Measurements from ENCODE around the gene NUP210.

Gene NUP210

DNA sequence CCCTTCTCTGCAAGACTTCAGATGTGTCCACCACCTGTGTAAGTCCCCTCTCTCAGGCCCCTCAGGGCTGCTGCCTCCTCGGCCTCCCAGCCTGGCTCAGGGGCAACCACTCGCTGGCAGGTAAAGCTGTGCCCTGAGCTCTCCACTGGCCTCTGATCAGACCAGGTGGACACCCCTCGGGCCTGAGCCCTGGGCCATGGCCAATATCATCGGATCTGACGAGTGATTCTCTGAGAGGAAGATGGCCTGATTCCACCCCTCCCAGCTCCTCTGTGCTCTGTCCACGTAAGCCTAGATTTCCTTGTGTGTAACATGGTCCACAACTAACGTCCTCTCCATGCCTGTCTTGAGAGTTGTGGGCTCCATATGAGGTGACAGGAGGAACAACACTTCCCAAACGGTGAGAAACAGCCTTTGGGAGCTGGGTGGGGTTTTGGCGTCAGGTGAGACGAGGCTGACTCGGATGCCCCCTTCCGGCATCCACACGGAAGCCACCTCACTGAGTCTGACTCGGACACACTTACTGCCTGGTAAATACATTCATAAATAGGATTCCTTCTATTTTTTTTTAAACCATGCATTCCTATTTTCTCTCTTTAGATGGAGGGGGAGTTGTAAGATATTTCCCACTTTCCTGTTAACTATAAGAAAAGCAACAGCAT lies 86.8 kb downstream of the NUP210 start:
- no peak overlapping the region for H3K4me3 ChIP-seq (ENCODE audit: low read length)
- DNase-seq (ENCODE audit: low read depth), result no peak
- TF ChIP-seq, protein P1, sequence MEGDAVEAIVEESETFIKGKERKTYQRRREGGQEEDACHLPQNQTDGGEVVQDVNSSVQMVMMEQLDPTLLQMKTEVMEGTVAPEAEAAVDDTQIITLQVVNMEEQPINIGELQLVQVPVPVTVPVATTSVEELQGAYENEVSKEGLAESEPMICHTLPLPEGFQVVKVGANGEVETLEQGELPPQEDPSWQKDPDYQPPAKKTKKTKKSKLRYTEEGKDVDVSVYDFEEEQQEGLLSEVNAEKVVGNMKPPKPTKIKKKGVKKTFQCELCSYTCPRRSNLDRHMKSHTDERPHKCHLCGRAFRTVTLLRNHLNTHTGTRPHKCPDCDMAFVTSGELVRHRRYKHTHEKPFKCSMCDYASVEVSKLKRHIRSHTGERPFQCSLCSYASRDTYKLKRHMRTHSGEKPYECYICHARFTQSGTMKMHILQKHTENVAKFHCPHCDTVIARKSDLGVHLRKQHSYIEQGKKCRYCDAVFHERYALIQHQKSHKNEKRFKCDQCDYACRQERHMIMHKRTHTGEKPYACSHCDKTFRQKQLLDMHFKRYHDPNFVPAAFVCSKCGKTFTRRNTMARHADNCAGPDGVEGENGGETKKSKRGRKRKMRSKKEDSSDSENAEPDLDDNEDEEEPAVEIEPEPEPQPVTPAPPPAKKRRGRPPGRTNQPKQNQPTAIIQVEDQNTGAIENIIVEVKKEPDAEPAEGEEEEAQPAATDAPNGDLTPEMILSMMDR (conservative IDR thresholded peaks at IDR 0.05; ENCODE audit: low read depth, low read length), result no peak

DNA sequence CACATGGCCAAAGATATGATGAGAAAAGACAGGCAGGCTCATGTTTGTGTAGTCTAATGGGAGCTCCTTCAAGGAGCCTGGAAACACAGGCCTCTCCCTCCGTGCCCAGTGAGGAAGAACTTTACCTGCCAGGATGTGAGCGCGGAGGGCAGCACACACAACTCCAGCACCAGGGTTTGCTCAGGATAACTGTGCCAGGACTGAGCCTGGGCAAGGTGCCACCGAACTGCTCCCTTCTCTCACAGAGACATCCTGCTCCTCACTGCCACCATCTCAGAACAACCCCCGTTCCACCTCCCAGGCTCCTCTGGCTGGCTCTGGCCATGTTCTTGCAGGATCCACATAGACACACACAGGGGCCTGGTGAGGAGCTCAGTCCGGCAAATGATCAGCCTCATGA lies 87.4 kb downstream of the NUP210 start:
- DNase-seq (ENCODE audit: low read depth), result no peak
- no peak overlapping the region for H3K4me3 ChIP-seq (ENCODE audit: low read length)
- TF ChIP-seq, protein P1 (conservative IDR thresholded peaks at IDR 0.05; ENCODE audit: low read depth, low read length), result no peak

DNA sequence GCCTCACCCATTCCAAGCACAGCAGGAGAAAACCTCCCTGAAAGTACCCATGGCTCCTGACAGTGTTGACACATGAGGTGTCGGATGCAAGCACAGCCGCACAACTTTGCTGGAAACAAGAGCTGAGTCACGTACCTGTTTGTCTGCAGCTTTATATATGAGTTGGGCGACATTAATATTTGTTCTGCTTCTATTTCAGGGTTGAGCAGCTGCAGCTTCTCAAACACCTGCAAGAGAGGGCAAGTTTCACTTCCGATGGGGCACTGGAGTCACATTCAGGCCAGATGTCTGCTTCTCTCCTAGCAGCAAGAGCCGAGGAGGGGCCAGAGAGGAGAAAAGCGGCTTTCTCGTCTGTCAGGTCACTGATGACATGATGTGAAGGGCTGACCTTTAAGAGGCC lies 88.0 kb downstream of the NUP210 start:
- TF ChIP-seq, protein P1 (conservative IDR thresholded peaks at IDR 0.05; ENCODE audit: low read depth, low read length), result no peak
- no peak for DNase-seq (ENCODE audit: low read depth)

DNA sequence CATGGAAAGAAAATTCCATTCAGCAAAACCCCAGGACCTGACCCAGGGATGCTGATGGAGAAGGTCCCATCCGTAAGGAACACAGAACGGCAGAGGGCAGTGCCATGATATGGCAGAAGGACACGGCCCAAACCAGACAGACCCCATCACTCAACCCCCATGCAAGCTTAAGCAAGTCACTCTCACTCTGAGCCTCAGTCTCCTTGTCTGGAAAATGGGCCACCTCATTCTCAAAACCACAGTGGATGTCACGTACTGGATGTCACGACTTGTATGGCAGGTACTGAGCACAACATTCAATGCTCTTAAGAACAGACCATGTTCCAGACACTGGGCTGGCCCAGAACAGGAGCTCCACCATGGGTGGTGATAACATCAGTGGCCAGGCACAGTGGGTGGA lies 90.4 kb downstream of the NUP210 start:
- no peak for DNase-seq (ENCODE audit: low read depth)
- H3K4me3 ChIP-seq (ENCODE audit: low read length), result no peak overlapping the region
- TF ChIP-seq, protein P1 (conservative IDR thresholded peaks at IDR 0.05; ENCODE audit: low read depth, low read length), result no peak

More for the DNA sequence above, 88.0 kb downstream of the NUP210 start:
- no peak overlapping the region for H3K4me3 ChIP-seq (ENCODE audit: low read length)

DNA sequence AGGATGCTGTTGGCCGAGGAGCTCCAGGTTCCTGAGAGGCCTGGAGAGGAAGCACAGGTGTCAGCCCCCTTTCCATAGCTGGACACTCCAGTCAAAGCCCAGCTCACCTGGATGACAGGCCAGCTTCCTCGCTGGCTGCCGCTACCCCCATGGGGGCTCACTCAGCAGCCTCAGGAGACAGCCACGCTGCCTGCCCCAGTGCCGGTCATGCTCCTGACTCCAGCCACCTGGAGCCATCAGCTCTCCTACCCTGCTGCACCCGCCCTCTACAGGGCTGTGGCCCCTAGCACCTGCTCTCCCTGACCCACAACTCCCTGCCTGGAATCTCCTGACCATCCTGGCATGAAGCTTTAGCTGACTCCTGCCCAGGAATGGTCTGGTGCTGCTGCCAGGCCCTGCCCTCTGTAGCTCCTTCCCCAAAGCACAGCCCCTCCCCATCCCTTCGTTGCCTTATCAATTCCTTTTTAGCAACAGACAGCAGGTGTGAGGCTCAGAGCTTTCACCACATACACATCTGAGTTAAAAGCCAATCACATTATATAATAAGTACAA lies 94.2 kb downstream of the NUP210 start:
- TF ChIP-seq, protein P1 (conservative IDR thresholded peaks at IDR 0.05; ENCODE audit: low read depth, low read length), result no peak
- no peak for DNase-seq (ENCODE audit: low read depth)
- H3K4me3 ChIP-seq (ENCODE audit: low read length), result no peak overlapping the region

DNA sequence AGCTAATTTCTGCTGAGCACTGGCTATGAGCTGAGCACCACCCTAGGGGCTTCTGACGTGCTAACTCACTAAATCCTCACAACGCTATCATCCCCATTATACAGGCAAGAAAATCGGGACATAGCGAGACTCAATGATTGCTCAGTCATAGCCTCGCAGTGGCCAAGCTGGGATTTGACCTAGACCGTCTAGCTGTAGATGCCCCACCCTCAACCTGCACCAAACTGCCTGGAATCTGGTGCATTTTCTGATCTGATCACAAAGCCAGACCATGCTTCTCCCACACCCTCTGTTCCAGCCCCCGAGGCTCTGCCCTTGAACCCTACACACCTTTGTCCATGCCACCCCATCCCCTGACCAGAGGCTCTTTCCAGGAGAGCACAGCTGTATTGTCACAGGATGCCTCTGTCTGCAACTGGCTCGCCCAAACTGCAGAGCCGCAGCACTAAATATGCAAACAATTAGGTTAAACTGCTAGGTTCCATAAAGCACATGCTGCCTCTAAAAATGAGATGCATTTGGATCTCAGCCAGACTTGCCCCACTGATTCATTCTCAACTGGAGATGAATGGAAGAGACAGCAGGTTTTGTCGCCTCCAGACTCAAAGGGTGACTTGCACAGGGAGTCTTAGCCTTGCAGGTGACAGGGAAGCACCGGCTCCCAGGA lies 95.2 kb downstream of the NUP210 start:
- DNase-seq (ENCODE audit: low read depth), result no peak
- H3K4me3 ChIP-seq (ENCODE audit: low read length), result no peak overlapping the region

More for the DNA sequence above, 95.2 kb downstream of the NUP210 start:
- TF ChIP-seq, protein P1 (conservative IDR thresholded peaks at IDR 0.05; ENCODE audit: low read depth, low read length), result no peak

All from retinal pigment epithelial cell (primary cell).